ENCODE results near the gene CLIC3. TPM values are rescaled to one million over a fixed set of nuclear protein-coding genes. Genes with fewer than 3 reads are reported as not detected.
A peak's percentile ranks its signal among the peaks of the same experiment; 100 is the strongest.

Gene CLIC3
- total RNA-seq, 1 experiment from 2014 or later: not detected

DNA sequence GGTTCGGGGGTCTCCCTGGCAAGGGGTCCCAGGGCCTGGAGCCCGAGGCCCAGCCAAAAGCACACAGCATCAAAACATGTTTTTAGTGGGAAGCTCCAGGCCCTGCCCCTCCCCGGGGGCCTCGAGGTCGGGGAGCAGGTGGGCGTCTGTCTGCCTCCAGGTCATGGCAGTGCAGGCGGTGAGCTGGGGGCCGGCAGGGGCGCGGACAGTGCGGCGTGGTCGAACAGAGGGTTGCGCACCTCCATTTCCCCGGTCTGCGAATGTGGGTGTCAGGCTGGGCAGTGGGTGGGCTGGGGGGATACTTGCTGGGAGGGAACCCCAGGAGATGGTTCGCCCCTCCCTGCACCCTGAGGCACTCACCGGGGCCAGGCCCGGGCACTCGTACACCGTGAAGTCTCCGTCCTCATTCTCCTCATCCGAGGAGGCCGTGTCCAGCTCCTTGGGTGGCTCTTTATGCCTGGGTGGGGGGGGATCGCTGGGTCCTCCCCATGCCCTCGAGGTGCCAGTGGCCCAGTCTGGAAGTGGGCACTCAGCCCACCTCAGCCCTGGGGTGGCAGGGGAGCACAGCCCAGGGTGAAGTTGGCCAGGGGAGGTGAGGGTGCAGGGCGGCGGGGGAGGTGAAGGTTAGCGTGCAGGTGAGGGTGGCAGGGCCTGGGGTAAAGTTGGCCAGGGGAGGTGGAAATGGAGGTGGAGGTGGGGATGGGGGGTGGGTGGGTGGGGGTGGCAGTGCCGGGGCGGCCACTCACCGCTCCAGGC, 43.4 kb upstream of the CLIC3 start:
- Histone ChIP-seq H3K4me2 (ENCODE audit: low read depth, low read length, poor library complexity, severe bottlenecking) (no peak overlapping the region), H3K79me2 (ENCODE audit: low read length) (no peaks in the 10 kb centered on the region)

DNA sequence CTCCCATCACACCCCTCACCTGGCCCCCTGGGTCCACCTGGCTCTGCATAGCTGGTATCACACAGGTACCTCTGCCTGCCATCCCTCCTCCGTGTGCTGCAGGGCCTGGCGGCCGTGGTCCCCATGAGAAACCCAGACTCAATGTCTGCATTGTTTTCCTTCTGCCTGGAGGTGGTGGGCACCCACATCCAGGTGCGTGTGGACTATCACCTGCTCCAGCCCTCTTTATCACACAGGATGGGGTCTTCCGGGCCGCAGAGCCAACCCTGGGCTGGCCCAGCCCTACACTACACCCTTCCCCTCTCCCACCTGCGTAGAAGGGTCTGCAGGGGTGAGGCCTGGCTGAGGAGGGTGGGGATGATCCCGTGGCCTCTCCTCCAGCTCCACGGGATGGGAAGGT, 42.5 kb upstream of the CLIC3 start:
- H3K27me3 ChIP-seq (ENCODE audit: low read length): no peaks in the 10 kb centered on the region
- H3K4me1 ChIP-seq (ENCODE audit: low read length): peaks cover 11% of the 10 kb centered on the region
- H3K9me2 ChIP-seq (replicated peaks; ENCODE audit: insufficient read depth, low read length): no peaks in the 10 kb centered on the region
- H3K79me2 ChIP-seq (ENCODE audit: low read length): no peaks in the 10 kb centered on the region
- no peak overlapping the region for H3K9ac ChIP-seq (ENCODE audit: low read length)
- H3K27ac ChIP-seq (ENCODE audit: low read length): no peak overlapping the region
- H2AFZ ChIP-seq (ENCODE audit: low read length): no peak overlapping the region
- no peak overlapping the region for H3K4me2 ChIP-seq (ENCODE audit: low read depth, low read length, poor library complexity, severe bottlenecking)
- H3K36me3 ChIP-seq (ENCODE audit: insufficient read depth, low read length): no peaks in the 10 kb centered on the region
- no peaks in the 10 kb centered on the region for H4K20me1 ChIP-seq (ENCODE audit: insufficient read depth, low read depth, low read length)
- no peak for DNase-seq
- no peaks in the 10 kb centered on the region for H3K9me3 ChIP-seq (ENCODE audit: low read length)
- no peak overlapping the region for H3K4me3 ChIP-seq (ENCODE audit: low read length)

More for the DNA sequence above, 43.4 kb upstream of the CLIC3 start:
- Histone ChIP-seq H3K4me1 (ENCODE audit: low read length) (peaks cover 8% of the 10 kb centered on the region), H3K36me3 (ENCODE audit: insufficient read depth, low read length) (no peaks in the 10 kb centered on the region), H3K4me3 (ENCODE audit: low read length) (no peak overlapping the region), H3K27me3 (ENCODE audit: low read length) (no peaks in the 10 kb centered on the region), H3K27ac (ENCODE audit: low read length) (no peak overlapping the region), H3K9me2 (replicated peaks; ENCODE audit: insufficient read depth, low read length) (no peaks in the 10 kb centered on the region), H3K9me3 (ENCODE audit: low read length) (no peaks in the 10 kb centered on the region), H4K20me1 (ENCODE audit: insufficient read depth, low read depth, low read length) (no peaks in the 10 kb centered on the region), H2AFZ (ENCODE audit: low read length) (no peak overlapping the region), H3K9ac (ENCODE audit: low read length) (no peak overlapping the region)
- no peak for DNase-seq

DNA sequence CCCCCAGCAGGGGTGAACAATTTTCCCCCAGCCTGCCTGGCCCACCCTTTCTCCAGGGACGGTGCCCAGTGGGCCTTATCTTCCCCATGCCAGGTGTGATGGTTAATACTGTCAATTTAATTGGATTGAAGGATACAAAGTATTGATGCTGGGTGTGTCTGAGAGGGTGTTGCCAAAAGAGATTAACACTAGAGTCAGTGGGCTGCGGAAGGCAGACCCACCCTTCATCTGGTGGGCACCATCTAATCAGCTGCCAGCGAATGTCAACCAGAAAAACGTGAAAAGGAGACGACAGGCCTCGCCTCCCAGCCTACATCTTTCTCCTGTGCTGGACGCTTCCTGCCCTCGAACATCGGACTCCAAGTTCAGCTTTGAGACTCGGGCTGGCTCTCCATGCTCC, 41.1 kb upstream of the CLIC3 start:
- H3K4me3 ChIP-seq (ENCODE audit: low read length): no peak overlapping the region
- H3K4me2 ChIP-seq (ENCODE audit: low read depth, low read length, poor library complexity, severe bottlenecking): no peak overlapping the region
- peaks cover 10% of the 10 kb centered on the region for H3K4me1 ChIP-seq (ENCODE audit: low read length)
- H3K36me3 ChIP-seq (ENCODE audit: insufficient read depth, low read length): no peaks in the 10 kb centered on the region
- no peak overlapping the region for H3K9ac ChIP-seq (ENCODE audit: low read length)
- H3K9me2 ChIP-seq (replicated peaks; ENCODE audit: insufficient read depth, low read length): no peaks in the 10 kb centered on the region
- no peaks in the 10 kb centered on the region for H3K9me3 ChIP-seq (ENCODE audit: low read length)
- no peak overlapping the region for H2AFZ ChIP-seq (ENCODE audit: low read length)
- no peaks in the 10 kb centered on the region for H4K20me1 ChIP-seq (ENCODE audit: insufficient read depth, low read depth, low read length)
- H3K27ac ChIP-seq (ENCODE audit: low read length): no peak overlapping the region
- no peaks in the 10 kb centered on the region for H3K27me3 ChIP-seq (ENCODE audit: low read length)
- no peak for DNase-seq
- H3K79me2 ChIP-seq (ENCODE audit: low read length): no peaks in the 10 kb centered on the region

DNA sequence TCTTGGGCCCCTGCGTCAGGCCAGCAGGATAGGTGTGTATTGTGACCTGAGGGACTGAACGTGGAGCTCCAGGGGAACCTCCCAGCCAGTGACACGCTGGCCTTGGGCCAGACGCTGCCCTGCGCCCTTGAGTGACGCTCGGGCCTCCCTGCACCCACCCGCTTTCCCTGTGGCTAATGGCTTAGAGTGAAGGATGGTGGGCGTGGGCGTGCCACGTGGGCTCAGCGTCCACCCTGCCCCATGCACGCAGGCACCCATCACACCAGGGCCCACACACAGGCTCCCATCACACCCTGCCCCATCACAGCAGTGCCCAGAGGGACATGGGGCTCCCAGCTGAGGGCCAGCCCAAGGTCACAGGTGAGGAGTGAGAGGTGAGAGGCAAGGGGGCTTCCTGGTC, 40.7 kb upstream of the CLIC3 start:
- H2AFZ ChIP-seq (ENCODE audit: low read length): no peak overlapping the region
- H4K20me1 ChIP-seq (ENCODE audit: insufficient read depth, low read depth, low read length): no peaks in the 10 kb centered on the region
- H3K4me2 ChIP-seq (ENCODE audit: low read depth, low read length, poor library complexity, severe bottlenecking): no peak overlapping the region
- no peaks in the 10 kb centered on the region for H3K9me3 ChIP-seq (ENCODE audit: low read length)
- no peak for DNase-seq
- H3K4me1 ChIP-seq (ENCODE audit: low read length): peaks cover 14% of the 10 kb centered on the region
- no peaks in the 10 kb centered on the region for H3K36me3 ChIP-seq (ENCODE audit: insufficient read depth, low read length)
- no peak overlapping the region for H3K9ac ChIP-seq (ENCODE audit: low read length)
- no peaks in the 10 kb centered on the region for H3K9me2 ChIP-seq (replicated peaks; ENCODE audit: insufficient read depth, low read length)
- no peak overlapping the region for H3K4me3 ChIP-seq (ENCODE audit: low read length)
- no peaks in the 10 kb centered on the region for H3K27me3 ChIP-seq (ENCODE audit: low read length)
- H3K27ac ChIP-seq (ENCODE audit: low read length): no peak overlapping the region
- no peaks in the 10 kb centered on the region for H3K79me2 ChIP-seq (ENCODE audit: low read length)

DNA sequence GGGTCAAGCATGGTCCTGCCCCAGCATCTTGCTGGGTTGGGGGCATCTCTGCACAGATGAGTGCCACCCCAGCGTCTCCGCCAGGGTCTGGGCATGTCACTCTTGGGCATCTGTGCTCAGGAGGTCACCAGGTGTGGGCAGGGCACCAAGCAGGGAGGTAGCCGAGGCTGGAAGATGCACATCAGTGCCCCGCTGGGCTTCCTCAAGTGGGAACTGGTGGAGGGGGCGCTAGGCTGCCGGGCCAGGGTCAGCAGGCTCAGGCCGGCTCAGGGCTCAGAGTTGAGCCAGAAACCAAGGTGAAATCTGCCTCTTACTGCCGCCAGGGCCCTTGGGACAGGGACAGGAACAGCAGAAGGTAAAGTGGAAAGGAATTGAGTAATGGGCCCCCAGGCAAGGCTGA, 39.6 kb upstream of the CLIC3 start:
- Histone ChIP-seq H2AFZ (ENCODE audit: low read length) (no peak overlapping the region), H3K4me3 (ENCODE audit: low read length) (no peak overlapping the region), H4K20me1 (ENCODE audit: insufficient read depth, low read depth, low read length) (no peaks in the 10 kb centered on the region), H3K27me3 (ENCODE audit: low read length) (no peaks in the 10 kb centered on the region), H3K9me2 (replicated peaks; ENCODE audit: insufficient read depth, low read length) (no peaks in the 10 kb centered on the region), H3K79me2 (ENCODE audit: low read length) (no peaks in the 10 kb centered on the region), H3K4me2 (ENCODE audit: low read depth, low read length, poor library complexity, severe bottlenecking) (no peak overlapping the region), H3K27ac (ENCODE audit: low read length) (no peak overlapping the region), H3K36me3 (ENCODE audit: insufficient read depth, low read length) (no peaks in the 10 kb centered on the region), H3K4me1 (ENCODE audit: low read length) (peaks cover 21% of the 10 kb centered on the region), H3K9me3 (ENCODE audit: low read length) (no peaks in the 10 kb centered on the region), H3K9ac (ENCODE audit: low read length) (no peak overlapping the region)
- DNase-seq: no peak

DNA sequence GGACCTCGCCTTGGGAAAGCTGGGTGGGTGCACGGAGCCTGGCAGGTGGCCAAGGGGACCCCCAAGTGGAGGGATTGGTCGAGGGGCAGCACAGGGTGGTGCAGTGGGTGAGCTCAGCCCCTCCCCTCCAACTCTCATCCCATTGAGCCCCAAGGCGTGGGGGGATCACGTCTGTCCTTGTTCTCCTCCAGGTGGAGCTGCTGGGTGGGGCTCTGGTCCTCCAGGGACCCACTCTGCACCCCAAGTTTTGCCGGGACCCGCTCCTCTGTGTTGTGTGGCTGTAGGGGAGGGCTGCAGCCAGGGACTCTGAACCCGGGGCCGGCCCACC, 39.1 kb upstream of the CLIC3 start:
- no peaks in the 10 kb centered on the region for H3K9me2 ChIP-seq (replicated peaks; ENCODE audit: insufficient read depth, low read length)
- no peaks in the 10 kb centered on the region for H3K79me2 ChIP-seq (ENCODE audit: low read length)
- H3K9me3 ChIP-seq (ENCODE audit: low read length): no peaks in the 10 kb centered on the region
- no peaks in the 10 kb centered on the region for H4K20me1 ChIP-seq (ENCODE audit: insufficient read depth, low read depth, low read length)
- no peak overlapping the region for H3K4me3 ChIP-seq (ENCODE audit: low read length)
- no peaks in the 10 kb centered on the region for H3K27me3 ChIP-seq (ENCODE audit: low read length)
- DNase-seq: no peak
- H3K4me2 ChIP-seq (ENCODE audit: low read depth, low read length, poor library complexity, severe bottlenecking): no peak overlapping the region
- peaks cover 21% of the 10 kb centered on the region for H3K4me1 ChIP-seq (ENCODE audit: low read length)
- H3K9ac ChIP-seq (ENCODE audit: low read length): no peak overlapping the region
- H3K36me3 ChIP-seq (ENCODE audit: insufficient read depth, low read length): no peaks in the 10 kb centered on the region
- no peak overlapping the region for H3K27ac ChIP-seq (ENCODE audit: low read length)
- H2AFZ ChIP-seq (ENCODE audit: low read length): no peak overlapping the region

DNA sequence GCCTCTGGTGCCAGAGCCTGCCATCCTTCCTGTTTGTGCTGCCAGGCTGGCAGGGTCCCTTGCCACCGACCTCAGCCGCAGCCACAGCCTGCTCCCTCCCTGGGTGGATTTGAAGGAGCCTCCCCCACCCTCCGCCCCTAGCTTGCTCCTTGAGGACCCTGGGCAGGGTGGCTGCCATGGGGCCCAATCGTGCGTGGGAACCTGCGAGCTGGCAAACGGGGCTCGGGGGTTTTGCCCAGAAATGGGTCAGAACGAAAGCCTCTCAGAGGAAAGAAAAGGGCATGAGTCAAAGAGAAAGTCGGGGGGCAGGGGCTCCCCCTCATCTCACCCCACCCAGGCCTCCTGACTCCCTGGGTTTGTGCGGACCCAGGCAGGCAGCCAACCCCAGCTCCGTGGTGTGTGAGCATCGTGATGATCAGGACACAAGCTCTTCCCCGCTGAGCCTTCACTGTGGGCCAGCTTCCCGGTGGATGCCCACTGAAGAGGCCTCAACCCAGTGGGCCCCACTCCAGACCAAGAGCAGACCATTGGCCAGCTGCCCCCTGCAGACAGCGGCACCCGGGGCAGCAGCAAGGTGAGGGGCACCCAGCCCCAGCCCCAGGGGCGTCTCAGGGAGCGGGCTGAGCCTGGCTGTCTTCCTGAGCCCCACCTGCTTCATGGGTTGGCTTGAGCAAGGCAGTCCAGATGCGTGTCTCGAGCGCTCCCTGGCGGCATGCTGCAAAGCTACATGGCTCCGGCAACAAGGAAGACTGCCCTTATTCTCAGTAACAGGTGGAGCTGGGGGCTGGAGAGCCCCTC, 38.5 kb upstream of the CLIC3 start:
- Histone ChIP-seq H3K36me3 (ENCODE audit: insufficient read depth, low read length) (no peaks in the 10 kb centered on the region), H3K4me3 (ENCODE audit: low read length) (no peak overlapping the region), H3K4me2 (ENCODE audit: low read depth, low read length, poor library complexity, severe bottlenecking) (no peak overlapping the region), H3K4me1 (ENCODE audit: low read length) (peaks cover 21% of the 10 kb centered on the region), H3K27ac (ENCODE audit: low read length) (no peak overlapping the region), H2AFZ (ENCODE audit: low read length) (no peak overlapping the region), H3K9ac (ENCODE audit: low read length) (no peak overlapping the region), H4K20me1 (ENCODE audit: insufficient read depth, low read depth, low read length) (no peaks in the 10 kb centered on the region), H3K27me3 (ENCODE audit: low read length) (no peaks in the 10 kb centered on the region), H3K79me2 (ENCODE audit: low read length) (no peaks in the 10 kb centered on the region), H3K9me2 (replicated peaks; ENCODE audit: insufficient read depth, low read length) (no peaks in the 10 kb centered on the region), H3K9me3 (ENCODE audit: low read length) (no peaks in the 10 kb centered on the region)
- peak; percentile 94 for DNase-seq

DNA sequence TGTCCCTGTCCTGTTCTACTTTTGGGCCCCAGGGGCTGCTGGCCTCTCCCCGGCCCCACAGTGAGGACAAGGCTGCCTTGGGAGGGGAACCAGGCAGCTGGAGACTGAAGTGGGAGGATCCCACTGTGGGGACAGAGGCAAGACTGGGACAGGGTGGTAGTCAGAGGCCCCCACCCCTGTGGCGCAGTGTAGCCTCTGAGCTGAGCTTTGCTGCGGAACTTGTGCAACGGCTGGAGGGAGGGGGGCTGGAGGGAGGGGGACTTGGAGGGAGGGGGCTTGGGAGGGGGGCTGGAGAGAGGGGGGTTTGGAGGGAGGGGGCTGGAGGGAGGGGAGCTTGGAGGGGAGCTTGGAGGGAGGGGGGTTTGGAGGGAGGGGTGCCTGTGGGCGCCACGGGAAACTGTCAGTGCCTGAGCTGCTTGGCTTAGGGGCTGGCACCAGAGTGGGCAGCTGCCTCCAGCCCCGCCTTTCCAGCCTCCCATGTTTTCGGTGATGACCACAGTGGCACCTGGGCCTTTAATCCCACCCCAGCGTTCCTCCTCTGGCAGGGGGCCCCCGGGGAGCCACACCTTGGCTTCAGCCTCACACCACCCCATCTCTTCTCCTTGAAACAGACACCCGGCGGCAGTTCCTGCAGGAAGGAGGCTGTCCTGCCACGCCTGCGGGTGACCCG, 37.8 kb upstream of the CLIC3 start:
- Histone ChIP-seq H3K9me3 (ENCODE audit: low read length) (no peaks in the 10 kb centered on the region), H3K79me2 (ENCODE audit: low read length) (no peaks in the 10 kb centered on the region), H3K4me2 (ENCODE audit: low read depth, low read length, poor library complexity, severe bottlenecking) (no peak overlapping the region), H3K4me3 (ENCODE audit: low read length) (no peak overlapping the region), H3K9me2 (replicated peaks; ENCODE audit: insufficient read depth, low read length) (no peaks in the 10 kb centered on the region), H3K4me1 (ENCODE audit: low read length) (peaks cover 21% of the 10 kb centered on the region), H3K36me3 (ENCODE audit: insufficient read depth, low read length) (no peaks in the 10 kb centered on the region), H2AFZ (ENCODE audit: low read length) (no peak overlapping the region), H3K27me3 (ENCODE audit: low read length) (no peaks in the 10 kb centered on the region), H4K20me1 (ENCODE audit: insufficient read depth, low read depth, low read length) (no peaks in the 10 kb centered on the region), H3K27ac (ENCODE audit: low read length) (no peak overlapping the region), H3K9ac (ENCODE audit: low read length) (no peak overlapping the region)
- DNase-seq: no peak
